HCT116 (cell line): Measurements from ENCODE around the gene DDRGK1. TPM values are rescaled to one million over a fixed set of nuclear protein-coding genes. Genes with fewer than 3 reads are reported as not detected.

Experiments
- ATAC-seq: fragments of 200-7000 bp; cut with Tn5 transposase; 2 replicates; pipeline ENCODE4 v1.9.1; 2020; ENCODE audit warnings: mild to moderate bottlenecking, moderate library complexity
- BruUV-seq: library from RNA; stranded (reverse); fragments of 400-500 nt; replicated peaks from 2 replicates; lab custom pipeline; 2021; lab: Mats Ljungman, UMichigan
- CTCF ChIA-PET: fragments of 300-600 bp; sonication (Branson Sonifier 250); formaldehyde crosslinking; loops from one replicate; lab custom pipeline; 2021; ENCODE audit warnings: antibody characterized with exemption; lab: Charles Lee
- POLR2A ChIA-PET: fragments of 300-600, 350-600 bp; sonication (Branson Sonifier 250); formaldehyde crosslinking; loops from one replicate; lab custom pipeline; 2021; ENCODE audit warnings: antibody characterized with exemption; lab: Charles Lee
- RAD21 ChIA-PET, 2 experiments: fragments of 300-600 bp; sonication (Branson Sonifier 250); formaldehyde crosslinking; loops; one replicate each; lab custom pipeline; 2023; ENCODE audit warnings: low total read pairs in 2 of 2; ENCODE audit not compliant: uncharacterized antibody in 2 of 2, unreplicated experiment in 2 of 2, low non-redundant PET in 1 of 2; lab: Charles Lee
- DNase-seq: peaks from one replicate; pipeline ENCODE4 v3.0.0-alpha.2; 2010; ENCODE audit warnings: low read depth, low spot score
- H2AFZ ChIP-seq: fragments of 200-600 bp; shearing (Covaris generic), sonication (generic); 2 replicates; pipeline ENCODE4 v1.6.1; 2017; ENCODE audit warnings: low read depth, mixed run types, mixed read lengths, antibody characterized with exemption, low read length; ENCODE audit not compliant: poor library complexity, severe bottlenecking
- H3K27ac ChIP-seq: 2 replicates; pipeline ENCODE4 v1.5.1; 2012; ENCODE audit warnings: low read depth, low read length
- H3K27me3 ChIP-seq: fragments of 200-600 bp; sonication (generic); 2 replicates; pipeline ENCODE4 v1.6.1; 2016; ENCODE audit warnings: mixed run types, low read length, mixed read lengths; ENCODE audit not compliant: insufficient read depth
- H3K36me3 ChIP-seq, 2 experiments: fragments of 200-500 bp in 1 of 2; fragments of 200-600 bp in 1 of 2; sonication (Bioruptor generic) in 1 of 2; sonication (generic) in 1 of 2; 2 replicates each; pipeline versions ENCODE4 v1.5.1 to v1.6.1; 2014 to 2016; ENCODE audit warnings: low read length in 2 of 2, inconsistent platforms in 1 of 2, mixed read lengths in 1 of 2, mixed run types in 1 of 2; ENCODE audit not compliant: insufficient read depth in 2 of 2, control insufficient read depth in 1 of 2
- H3K4me1 ChIP-seq, 2 experiments: fragments of 200-600 bp in 1 of 2; sonication (generic) in 1 of 2; 2 replicates each; pipeline versions ENCODE4 v1.5.1 to v1.6.1; 2012 to 2017; ENCODE audit warnings: low read length in 2 of 2, inconsistent platforms in 1 of 2, mild to moderate bottlenecking in 1 of 2, mixed read lengths in 1 of 2, mixed run types in 1 of 2, moderate library complexity in 1 of 2; ENCODE audit not compliant: insufficient read depth in 2 of 2, control insufficient read depth in 1 of 2
- H3K4me2 ChIP-seq: fragments of 200-600 bp; sonication (generic); 2 replicates; pipeline ENCODE4 v1.6.1; 2017; ENCODE audit warnings: mixed run types, low read length, mixed read lengths
- H3K4me3 ChIP-seq, 2 experiments: fragments of 200-600 bp in 1 of 2; sonication (generic) in 1 of 2; replicated peaks in 1 of 2; 2 replicates each; pipeline ENCODE4 v1.5.1; 2011 to 2016; ENCODE audit warnings: low read length in 2 of 2, control low read depth in 1 of 2, low read depth in 1 of 2, mild to moderate bottlenecking in 1 of 2, mixed read lengths in 1 of 2, mixed run types in 1 of 2
- H3K79me2 ChIP-seq: fragments of 200-600 bp; sonication (generic); 2 replicates; pipeline ENCODE4 v1.6.1; 2017; ENCODE audit warnings: mild to moderate bottlenecking, mixed run types, low read length, moderate library complexity, mixed read lengths; ENCODE audit not compliant: insufficient read depth
- H3K9ac ChIP-seq: fragments of 200-600 bp; sonication (generic); 2 replicates; pipeline ENCODE4 v1.6.1; 2016; ENCODE audit warnings: low read length, mixed read lengths
- H3K9me2 ChIP-seq: fragments of 200-600 bp; sonication (generic), shearing (Covaris generic); 2 replicates; pipeline ENCODE4 v1.6.1; 2017; ENCODE audit warnings: mixed run types, mild to moderate bottlenecking, moderate library complexity; ENCODE audit not compliant: insufficient read depth
- H3K9me3 ChIP-seq, 2 experiments: fragments of 200-500 bp in 1 of 2; fragments of 200-600 bp in 1 of 2; sonication (Bioruptor generic) in 1 of 2; sonication (generic) in 1 of 2; 2 replicates each; pipeline ENCODE4 v1.6.1; 2014 to 2017; ENCODE audit warnings: low read length in 2 of 2, mixed read lengths in 2 of 2, inconsistent platforms in 1 of 2, low read depth in 1 of 2, mild to moderate bottlenecking in 1 of 2, mixed run types in 1 of 2, moderate library complexity in 1 of 2; ENCODE audit not compliant: control insufficient read depth in 1 of 2, insufficient read depth in 1 of 2
- H4K20me1 ChIP-seq: fragments of 200-600 bp; sonication (generic), shearing (Covaris generic); 2 replicates; pipeline ENCODE4 v1.6.1; 2017; ENCODE audit warnings: mixed run types, mild to moderate bottlenecking, moderate library complexity; ENCODE audit not compliant: insufficient read depth
- CTCF ChIP-seq, 3 experiments: fragments of 200-600 bp in 1 of 3; sonication (generic) in 1 of 3; IDR thresholded peaks in 2 of 3; conservative IDR thresholded peaks in 1 of 3; 2 replicates each; pipeline ENCODE4 v1.5.1; 2012 to 2017; ENCODE audit warnings: low read depth in 2 of 3, low read length in 2 of 3, antibody characterized with exemption in 1 of 3, borderline replicate concordance in 1 of 3, control low read depth in 1 of 3, mild to moderate bottlenecking in 1 of 3, mixed read lengths in 1 of 3, mixed run types in 1 of 3, moderate library complexity in 1 of 3; ENCODE audit not compliant: insufficient read depth in 1 of 3
- EGR1 ChIP-seq: IDR thresholded peaks from 2 replicates; pipeline ENCODE4 v1.6.1; 2012; ENCODE audit warnings: low read depth
- EZH2 ChIP-seq: fragments of 200-600 bp; sonication (generic); IDR thresholded peaks from 2 replicates; pipeline ENCODE4 v1.6.1; 2017; ENCODE audit warnings: antibody characterized with exemption, mixed run types
- EZH2phosphoT487 ChIP-seq: fragments of 200-600 bp; IDR thresholded peaks from 2 replicates; pipeline ENCODE4 v1.6.1; 2018; ENCODE audit warnings: antibody characterized with exemption, borderline replicate concordance
- JUND ChIP-seq: IDR thresholded peaks from 2 replicates; pipeline ENCODE4 v1.6.1; 2012
- MAX ChIP-seq: IDR thresholded peaks from 2 replicates; pipeline ENCODE4 v1.6.1; 2012
- POLR2AphosphoS5 ChIP-seq: IDR thresholded peaks from 2 replicates; pipeline ENCODE4 v1.6.1; 2011; ENCODE audit warnings: mild to moderate bottlenecking, low read depth, low read length, moderate library complexity
- RAD21 ChIP-seq: IDR thresholded peaks from 2 replicates; pipeline ENCODE4 v1.6.1; 2012; ENCODE audit warnings: low read depth, mild to moderate bottlenecking
- SIN3A ChIP-seq: IDR thresholded peaks from 2 replicates; pipeline ENCODE4 v1.6.1; 2012; ENCODE audit warnings: low read depth
- SP1 ChIP-seq: IDR thresholded peaks from 2 replicates; pipeline ENCODE4 v1.6.1; 2012; ENCODE audit warnings: low read depth
- SRF ChIP-seq: IDR thresholded peaks from 2 replicates; pipeline ENCODE4 v1.6.1; 2012; ENCODE audit warnings: low read depth
- TCF7L2 ChIP-seq: IDR thresholded peaks from 2 replicates; pipeline ENCODE4 v1.7.0; 2011; ENCODE audit warnings: borderline replicate concordance, inconsistent platforms; ENCODE audit not compliant: insufficient read depth, insufficient read length; ENCODE audit errors: extremely low read depth
- YY1 ChIP-seq: IDR thresholded peaks from 2 replicates; pipeline ENCODE4 v1.6.1; 2011; ENCODE audit warnings: low read length, low read depth, moderate library complexity, mild to moderate bottlenecking; ENCODE audit not compliant: insufficient replicate concordance; ENCODE audit errors: extremely low read depth
- ZFX ChIP-seq: fragments of 450-650 bp; IDR thresholded peaks from 2 replicates; pipeline ENCODE4 v1.6.1; 2017
- ZNF274 ChIP-seq: fragments of 200-500 bp; sonication (Bioruptor generic); IDR thresholded peaks from 2 replicates; pipeline ENCODE4 v1.6.1; 2014; ENCODE audit warnings: mild to moderate bottlenecking, low read depth, low read length, inconsistent platforms
- intact Hi-C: fragments of 100-400 bp; cut with micrococcal nuclease; formaldehyde crosslinking; loops from 2 replicates; pipeline ENCODE4 v1.10.0; 2022
- total RNA-seq: library from RNA; stranded (reverse); gene quantifications from one replicate; pipeline ENCODE4 v1.2.1, GENCODE V29; 2021; ENCODE audit not compliant: unreplicated experiment

DDRGK1 gene
- total RNA-seq, 1 experiment from 2014 or later = 45.8 TPM

- peak; percentile 45 for ATAC-seq
- peak overlapping the region; percentile 63 for H3K9ac ChIP-seq
- no peaks in the 10 kb centered on the region for H3K9me2 ChIP-seq
- H3K9me3 ChIP-seq = no peaks in the 10 kb centered on the region
- no peak overlapping the region for H2AFZ ChIP-seq
- H3K4me3 ChIP-seq = peak overlapping the region; percentile 66 to 88
- ChIA-PET RAD21 (no interaction called here), CTCF (interaction anchor here (1.3 kb wide), 1 partner anchor 21 kb away, joined by 5 read pairs; no protein-coding TSS in a partner anchor), POLR2A (no interaction called here)
- H3K4me2 ChIP-seq = peak overlapping the region; percentile 98
- no peaks in the 10 kb centered on the region for H3K27me3 ChIP-seq
- intact Hi-C loops = no loop called here
- H3K79me2 ChIP-seq = no peaks in the 10 kb centered on the region
- peaks cover 25 to 43% of the 10 kb centered on the region in 2 experiments for H3K4me1 ChIP-seq
- no peak for TF ChIP-seq JUND
- no peak for TF ChIP-seq ZNF274
- 0 out of 2 replicates have a peak, but pooled peaks have one; percentile 33 for TF ChIP-seq ZFX
- no peak for TF ChIP-seq MAX
- peak overlapping the region; percentile 90 for H3K27ac ChIP-seq
- H3K36me3 ChIP-seq = peaks cover 0 to 2% of the 10 kb centered on the region in 2 experiments; a peak in 1 of 4 replicates
- H4K20me1 ChIP-seq = no peaks in the 10 kb centered on the region
- no peak for DNase-seq
- BruUV-seq = no TSS peak
These were observed 34.1 kb upstream of the DDRGK1 start for GRCh38 chr20:3238616-3239025.

GRCh38 chr20:3237958-3238615, 33.6 kb upstream of the DDRGK1 start:
- TF ChIP-seq SIN3A (no peak), POLR2AphosphoS5 (no peak), EZH2 (no peak), MAX (no peak), EZH2phosphoT487 (no peak), EGR1 (no peak), SRF (no peak), RAD21 (no peak), YY1 (no peak), TCF7L2 (no peak), JUND (no peak), SP1 (no peak), CTCF (IDR thresholded peaks at IDR 0.05 in 2 of 3, conservative IDR thresholded peaks at IDR 0.05 in 1 of 3; ENCODE audit: borderline replicate concordance in 1 of 3, insufficient read depth in 1 of 3, low read depth in 2 of 3, low read length in 2 of 3) (no peak), ZNF274 (no peak)
- no peak overlapping the region for H2AFZ ChIP-seq
- no peaks in the 10 kb centered on the region for H4K20me1 ChIP-seq
- POLR2A ChIA-PET = no interaction called here
- RAD21 ChIA-PET = no interaction called here
- peaks cover 0 to 6% of the 10 kb centered on the region in 2 experiments; a peak in 1 of 4 replicates for H3K36me3 ChIP-seq
- no TSS peak for BruUV-seq
- H3K27me3 ChIP-seq = no peaks in the 10 kb centered on the region
- peak overlapping the region; percentile 98 for H3K4me2 ChIP-seq
- no peaks in the 10 kb centered on the region for H3K79me2 ChIP-seq
- intact Hi-C loops = no loop called here
- DNase-seq (no peak), ATAC-seq (peak; percentile 5)
- peaks cover 25 to 43% of the 10 kb centered on the region in 2 experiments for H3K4me1 ChIP-seq
- CTCF ChIA-PET = no interaction called here
- peak overlapping the region; percentile 90 for H3K27ac ChIP-seq
- no peaks in the 10 kb centered on the region for H3K9me3 ChIP-seq
- H3K9me2 ChIP-seq = no peaks in the 10 kb centered on the region
- H3K9ac ChIP-seq = peak overlapping the region; percentile 63
- peak overlapping the region; percentile 66 to 88 for H3K4me3 ChIP-seq
